IgD-negative memory B cell (primary cell): ENCODE measurements around the gene SPTBN5. TPM values are rescaled to one million over a fixed set of nuclear protein-coding genes. Genes with fewer than 3 reads are reported as not detected.

Experiments used
- H3K27ac Mint-ChIP-seq, 3 donors: one replicate each; pipeline ENCODE4 v1.8.0; 2020 to 2022; ENCODE audit warnings: mild to moderate bottlenecking in 3 of 3, mixed read lengths in 3 of 3, moderate library complexity in 1 of 3
- H3K27me3 Mint-ChIP-seq: one replicate; pipeline ENCODE4 v1.8.0; 2021; ENCODE audit warnings: mixed read lengths
- H3K36me3 Mint-ChIP-seq: one replicate; pipeline ENCODE4 v1.8.0; 2020; ENCODE audit warnings: mild to moderate bottlenecking, mixed read lengths
- H3K4me1 Mint-ChIP-seq, 3 donors: one replicate each; pipeline ENCODE4 v1.8.0; 2020 to 2022; ENCODE audit warnings: mixed read lengths in 3 of 3, mild to moderate bottlenecking in 1 of 3
- H3K4me3 Mint-ChIP-seq, 4 donors: one replicate each; pipeline ENCODE4 v1.8.0; 2020 to 2022; ENCODE audit warnings: mild to moderate bottlenecking in 4 of 4, mixed read lengths in 4 of 4, moderate library complexity in 3 of 4
- H3K9me3 Mint-ChIP-seq, 3 donors: one replicate each; pipeline ENCODE4 v1.8.0; 2020 to 2021; ENCODE audit warnings: mixed read lengths in 3 of 3, mild to moderate bottlenecking in 1 of 3
- polyA plus RNA-seq: library from polyadenylated mRNA; unstranded; fragments of 300-500 nt; fragmentation: Illumina TruSeq; gene quantifications from one replicate; pipeline ENCODE4 v1.2.3, GENCODE V29; 2021

Gene SPTBN5
- polyA plus RNA-seq = not detected

GRCh38 chr15:41893422-41894250, at the start of gene SPTBN5:
Gene SPTBN5 (minus strand): TSS chr15:41894053. CDS start chr15:41893497, 556 bp downstream.
- Mint-ChIP-seq H3K4me3 (peak within 1 kb of the TSS; percentile 76 to 89 (median 82)), H3K36me3 (no peaks in the 10 kb centered on the region), H3K27ac (peak within 1 kb of the TSS; percentile 96 to 98 (median 97)), H3K4me1 (peaks cover 16 to 24% (median 23%) of the 10 kb centered on the region in 3 donors), H3K9me3 (no peaks in the 10 kb centered on the region), H3K27me3 (no peaks in the 10 kb centered on the region)

GRCh38 chr15:41942886-41943285, 49.0 kb upstream of the SPTBN5 start:
- Mint-ChIP-seq H3K4me3 (no peak overlapping the region), H3K9me3 (no peaks in the 10 kb centered on the region), H3K4me1 (no peaks in the 10 kb centered on the region), H3K27me3 (no peaks in the 10 kb centered on the region), H3K36me3 (peaks cover 9% of the 10 kb centered on the region), H3K27ac (peak overlapping the region in 1 of 3 donors; percentile 89)

GRCh38 chr15:41941644-41942415, 48.0 kb upstream of the SPTBN5 start:
- Mint-ChIP-seq H3K9me3 (no peaks in the 10 kb centered on the region), H3K4me1 (peaks cover 5 to 7% (median 6%) of the 10 kb centered on the region in 3 donors), H3K4me3 (no peak overlapping the region), H3K36me3 (peaks cover 7% of the 10 kb centered on the region), H3K27ac (peak overlapping the region in 1 of 3 donors; percentile 89), H3K27me3 (no peaks in the 10 kb centered on the region)

GRCh38 chr15:41940441-41940857, 46.6 kb upstream of the SPTBN5 start:
- Mint-ChIP-seq H3K4me3 (no peak overlapping the region), H3K4me1 (peaks cover 9 to 15% (median 13%) of the 10 kb centered on the region in 3 donors), H3K27ac (peak overlapping the region in 1 of 3 donors; percentile 71), H3K27me3 (no peaks in the 10 kb centered on the region), H3K36me3 (peaks cover 7% of the 10 kb centered on the region), H3K9me3 (no peaks in the 10 kb centered on the region)

- peaks cover 12 to 18% (median 17%) of the 10 kb centered on the region in 3 donors for H3K4me1 Mint-ChIP-seq
- H3K36me3 Mint-ChIP-seq = peaks cover 9% of the 10 kb centered on the region
These were observed 46.1 kb upstream of the SPTBN5 start for GRCh38 chr15:41939986-41940385.

GRCh38 chr15:41937568-41937923, 43.7 kb upstream of the SPTBN5 start:
- peak overlapping the region; percentile 18 to 97 (median 92) for H3K27ac Mint-ChIP-seq
- no peaks in the 10 kb centered on the region for H3K27me3 Mint-ChIP-seq
- peaks cover 14 to 24% (median 24%) of the 10 kb centered on the region in 3 donors for H3K4me1 Mint-ChIP-seq
- H3K9me3 Mint-ChIP-seq = no peaks in the 10 kb centered on the region
- H3K36me3 Mint-ChIP-seq = peaks cover 10% of the 10 kb centered on the region
- H3K4me3 Mint-ChIP-seq = peak overlapping the region in 2 of 4 donors; percentile 44 to 47

More at GRCh38 chr15:41939986-41940385, 46.1 kb upstream of the SPTBN5 start:
- no peak overlapping the region for H3K4me3 Mint-ChIP-seq
- peak overlapping the region in 1 of 3 donors; percentile 71 for H3K27ac Mint-ChIP-seq
- H3K27me3 Mint-ChIP-seq = no peaks in the 10 kb centered on the region
- H3K9me3 Mint-ChIP-seq = no peaks in the 10 kb centered on the region

GRCh38 chr15:41936649-41937567, 43.1 kb upstream of the SPTBN5 start:
- H3K36me3 Mint-ChIP-seq = peaks cover 10% of the 10 kb centered on the region
- H3K27ac Mint-ChIP-seq = peak overlapping the region; percentile 18 to 97 (median 92)
- H3K4me3 Mint-ChIP-seq = peak overlapping the region in 3 of 4 donors; percentile 5 to 47 (median 6)
- no peaks in the 10 kb centered on the region for H3K9me3 Mint-ChIP-seq
- H3K27me3 Mint-ChIP-seq = no peaks in the 10 kb centered on the region
- H3K4me1 Mint-ChIP-seq = peaks cover 14 to 24% (median 24%) of the 10 kb centered on the region in 3 donors

GRCh38 chr15:41936155-41936554, 42.3 kb upstream of the SPTBN5 start:
- peaks cover 10% of the 10 kb centered on the region for H3K36me3 Mint-ChIP-seq
- peak overlapping the region in 2 of 3 donors; percentile 48 to 74 for H3K27ac Mint-ChIP-seq
- H3K4me1 Mint-ChIP-seq = peaks cover 14 to 24% (median 24%) of the 10 kb centered on the region in 3 donors
- H3K9me3 Mint-ChIP-seq = no peaks in the 10 kb centered on the region
- H3K27me3 Mint-ChIP-seq = no peaks in the 10 kb centered on the region
- H3K4me3 Mint-ChIP-seq = peak overlapping the region in 1 of 4 donors; percentile 34

- no peaks in the 10 kb centered on the region for H3K27me3 Mint-ChIP-seq
- H3K4me1 Mint-ChIP-seq = peaks cover 14 to 24% (median 24%) of the 10 kb centered on the region in 3 donors
- no peaks in the 10 kb centered on the region for H3K9me3 Mint-ChIP-seq
- peak overlapping the region; percentile 48 to 87 (median 74) for H3K27ac Mint-ChIP-seq
- H3K36me3 Mint-ChIP-seq = peaks cover 9% of the 10 kb centered on the region
- peak overlapping the region in 1 of 4 donors; percentile 76 for H3K4me3 Mint-ChIP-seq
These were observed 41.7 kb upstream of the SPTBN5 start for GRCh38 chr15:41935566-41936020.

- Mint-ChIP-seq H3K27ac (peak overlapping the region; percentile 48 to 87 (median 74)), H3K4me3 (peak overlapping the region in 3 of 4 donors; percentile 3 to 88 (median 79)), H3K9me3 (no peaks in the 10 kb centered on the region), H3K27me3 (no peaks in the 10 kb centered on the region), H3K36me3 (peaks cover 5% of the 10 kb centered on the region), H3K4me1 (peaks cover 15 to 24% (median 24%) of the 10 kb centered on the region in 3 donors)
These were observed 41.0 kb upstream of the SPTBN5 start for GRCh38 chr15:41934843-41935242.

- Mint-ChIP-seq H3K36me3 (peaks cover 3% of the 10 kb centered on the region), H3K9me3 (no peaks in the 10 kb centered on the region), H3K27me3 (peaks cover 1% of the 10 kb centered on the region), H3K4me1 (peaks cover 22 to 34% (median 31%) of the 10 kb centered on the region in 3 donors), H3K27ac (peak overlapping the region in 1 of 3 donors; percentile 16), H3K4me3 (no peak overlapping the region)
These were observed 39.9 kb upstream of the SPTBN5 start for GRCh38 chr15:41933771-41934170.

GRCh38 chr15:41933326-41933725, 39.5 kb upstream of the SPTBN5 start:
- H3K9me3 Mint-ChIP-seq = no peaks in the 10 kb centered on the region

GRCh38 chr15:41932511-41933289, 38.8 kb upstream of the SPTBN5 start:
- no peaks in the 10 kb centered on the region for H3K9me3 Mint-ChIP-seq
- H3K4me1 Mint-ChIP-seq = peaks cover 30 to 44% (median 40%) of the 10 kb centered on the region in 3 donors
- H3K27ac Mint-ChIP-seq = no peak overlapping the region
- H3K4me3 Mint-ChIP-seq = peak overlapping the region in 1 of 4 donors; percentile 10
- peaks cover 1% of the 10 kb centered on the region for H3K27me3 Mint-ChIP-seq
- H3K36me3 Mint-ChIP-seq = peaks cover 3% of the 10 kb centered on the region

More at GRCh38 chr15:41933326-41933725, 39.5 kb upstream of the SPTBN5 start:
- peaks cover 24 to 37% (median 34%) of the 10 kb centered on the region in 3 donors for H3K4me1 Mint-ChIP-seq
- H3K4me3 Mint-ChIP-seq = peak overlapping the region in 1 of 4 donors; percentile 10
- H3K27ac Mint-ChIP-seq = no peak overlapping the region
- H3K36me3 Mint-ChIP-seq = peaks cover 3% of the 10 kb centered on the region
- H3K27me3 Mint-ChIP-seq = peaks cover 1% of the 10 kb centered on the region
